ENCODE measurements around the gene ZNF423.

Gene ZNF423

GRCh38 chr16:49527611-49528010, 328.3 kb downstream of the ZNF423 start:
- Histone ChIP-seq H2AFZ (ENCODE audit: low read length) (no peak overlapping the region), H3K4me3 (ENCODE audit: low read depth, low read length, poor library complexity, severe bottlenecking) (no peak overlapping the region), H3K9me2 (ENCODE audit: low read depth, low read length) (no peaks in the 10 kb centered on the region), H4K20me1 (ENCODE audit: insufficient read depth, low read length) (no peaks in the 10 kb centered on the region), H3K79me2 (ENCODE audit: insufficient read depth, low read length) (no peaks in the 10 kb centered on the region), H3K36me3 (ENCODE audit: insufficient read depth, low read length) (no peaks in the 10 kb centered on the region), H3K9ac (ENCODE audit: low read length) (no peak overlapping the region), H3F3A (ENCODE audit: insufficient read depth, low read length) (no peaks in the 10 kb centered on the region), H3K4me2 (ENCODE audit: low read length) (no peak overlapping the region), H3K4me1 (ENCODE audit: insufficient read depth, low read length, severe bottlenecking) (no peaks in the 10 kb centered on the region), H3K27me3 (ENCODE audit: insufficient read depth, low read length) (0 out of 2 replicates have a peak, but pooled peaks cover 4% of the 10 kb centered on the region), H3K27ac (ENCODE audit: low read depth, low read length, poor library complexity, severe bottlenecking) (no peak overlapping the region), H3K9me3 (ENCODE audit: low read length) (no peaks in the 10 kb centered on the region)
- no peak for TF ChIP-seq EZH2 (IDR thresholded peaks at IDR 0.05; ENCODE audit: borderline replicate concordance, low read length)
- TF ChIP-seq CTCF (IDR thresholded peaks at IDR 0.05; ENCODE audit: low read length) = no peak

DNA sequence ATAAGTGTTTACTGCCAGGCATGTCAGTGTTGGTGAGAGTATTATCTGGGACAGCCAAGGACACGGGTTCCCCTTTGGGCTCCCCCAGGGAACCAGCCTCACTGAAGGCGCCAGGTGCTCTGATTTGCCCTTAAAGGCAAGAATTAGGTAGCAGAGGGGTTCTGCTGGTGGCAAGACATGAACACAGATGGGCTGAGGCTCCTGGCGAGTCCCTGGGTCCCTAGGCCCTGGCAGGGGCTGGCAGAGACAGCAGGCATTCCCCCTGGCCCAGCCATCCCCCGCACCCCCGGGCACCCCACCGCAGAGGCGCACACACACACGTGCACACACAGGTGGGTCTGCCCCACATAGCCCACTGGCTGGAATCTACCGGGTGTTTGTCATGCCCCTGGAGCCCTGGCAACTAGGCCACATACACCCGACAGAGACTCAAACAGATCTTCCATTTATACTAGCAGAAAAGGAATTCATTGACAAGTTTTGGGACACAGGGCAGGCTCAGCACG, 329.0 kb downstream of the ZNF423 start:
- Histone ChIP-seq H3K4me3 (ENCODE audit: low read depth, low read length, poor library complexity, severe bottlenecking) (no peak overlapping the region), H3K27ac (ENCODE audit: low read depth, low read length, poor library complexity, severe bottlenecking) (no peak overlapping the region), H3K4me2 (ENCODE audit: low read length) (no peak overlapping the region), H4K20me1 (ENCODE audit: insufficient read depth, low read length) (no peaks in the 10 kb centered on the region), H3F3A (ENCODE audit: insufficient read depth, low read length) (no peaks in the 10 kb centered on the region), H3K4me1 (ENCODE audit: insufficient read depth, low read length, severe bottlenecking) (no peaks in the 10 kb centered on the region), H3K9ac (ENCODE audit: low read length) (no peak overlapping the region), H3K36me3 (ENCODE audit: insufficient read depth, low read length) (no peaks in the 10 kb centered on the region), H3K9me2 (ENCODE audit: low read depth, low read length) (no peaks in the 10 kb centered on the region), H3K79me2 (ENCODE audit: insufficient read depth, low read length) (no peaks in the 10 kb centered on the region), H3K27me3 (ENCODE audit: insufficient read depth, low read length) (0 out of 2 replicates have a peak, but pooled peaks cover 4% of the 10 kb centered on the region), H2AFZ (ENCODE audit: low read length) (no peak overlapping the region), H3K9me3 (ENCODE audit: low read length) (no peaks in the 10 kb centered on the region)
- TF ChIP-seq EZH2 (IDR thresholded peaks at IDR 0.05; ENCODE audit: borderline replicate concordance, low read length) = no peak

- H3K4me2 ChIP-seq (ENCODE audit: low read length) = no peak overlapping the region
- H3K9ac ChIP-seq (ENCODE audit: low read length) = no peak overlapping the region
- no peaks in the 10 kb centered on the region for H3K9me2 ChIP-seq (ENCODE audit: low read depth, low read length)
- H3K27me3 ChIP-seq (ENCODE audit: insufficient read depth, low read length) = no peaks in the 10 kb centered on the region
- no peaks in the 10 kb centered on the region for H3F3A ChIP-seq (ENCODE audit: insufficient read depth, low read length)
- no peak overlapping the region for H3K4me3 ChIP-seq (ENCODE audit: low read depth, low read length, poor library complexity, severe bottlenecking)
- no peaks in the 10 kb centered on the region for H3K79me2 ChIP-seq (ENCODE audit: insufficient read depth, low read length)
- H3K9me3 ChIP-seq (ENCODE audit: low read length) = no peaks in the 10 kb centered on the region
- H3K4me1 ChIP-seq (ENCODE audit: insufficient read depth, low read length, severe bottlenecking) = peaks cover 10% of the 10 kb centered on the region
- no peaks in the 10 kb centered on the region for H3K36me3 ChIP-seq (ENCODE audit: insufficient read depth, low read length)
- no peak for TF ChIP-seq EZH2 (IDR thresholded peaks at IDR 0.05; ENCODE audit: borderline replicate concordance, low read length)
- TF ChIP-seq CTCF (IDR thresholded peaks at IDR 0.05; ENCODE audit: low read length) = no peak
- H2AFZ ChIP-seq (ENCODE audit: low read length) = no peak overlapping the region
- no peaks in the 10 kb centered on the region for H4K20me1 ChIP-seq (ENCODE audit: insufficient read depth, low read length)
- H3K27ac ChIP-seq (ENCODE audit: low read depth, low read length, poor library complexity, severe bottlenecking) = no peak overlapping the region
These were observed 331.0 kb downstream of the ZNF423 start for GRCh38 chr16:49524947-49525315.

- TF ChIP-seq CTCF (IDR thresholded peaks at IDR 0.05; ENCODE audit: low read length) = no peak
- no peak for TF ChIP-seq EZH2 (IDR thresholded peaks at IDR 0.05; ENCODE audit: borderline replicate concordance, low read length)
- H3K4me2 ChIP-seq (ENCODE audit: low read length) = no peak overlapping the region
- H3K9me3 ChIP-seq (ENCODE audit: low read length) = no peaks in the 10 kb centered on the region
- no peak overlapping the region for H3K27ac ChIP-seq (ENCODE audit: low read depth, low read length, poor library complexity, severe bottlenecking)
- no peaks in the 10 kb centered on the region for H3F3A ChIP-seq (ENCODE audit: insufficient read depth, low read length)
- no peak overlapping the region for H2AFZ ChIP-seq (ENCODE audit: low read length)
- peaks cover 10% of the 10 kb centered on the region for H3K4me1 ChIP-seq (ENCODE audit: insufficient read depth, low read length, severe bottlenecking)
- H3K79me2 ChIP-seq (ENCODE audit: insufficient read depth, low read length) = no peaks in the 10 kb centered on the region
- H3K4me3 ChIP-seq (ENCODE audit: low read depth, low read length, poor library complexity, severe bottlenecking) = no peak overlapping the region
- H3K9me2 ChIP-seq (ENCODE audit: low read depth, low read length) = no peaks in the 10 kb centered on the region
- H3K9ac ChIP-seq (ENCODE audit: low read length) = no peak overlapping the region
- H3K36me3 ChIP-seq (ENCODE audit: insufficient read depth, low read length) = no peaks in the 10 kb centered on the region
- no peaks in the 10 kb centered on the region for H3K27me3 ChIP-seq (ENCODE audit: insufficient read depth, low read length)
- no peaks in the 10 kb centered on the region for H4K20me1 ChIP-seq (ENCODE audit: insufficient read depth, low read length)
These were observed 331.5 kb downstream of the ZNF423 start for GRCh38 chr16:49524216-49524946.
